GM08714 (cell line): ENCODE measurements around the gene POLR1C.
"Not testable (repeated sequence)": the region's sequence is repeated elsewhere in the genome, so short reads cannot be mapped to it uniquely, and the experiment has no call there.

ENCODE experiments used
- H3K4me3 ChIP-seq: fragments of 200-500 bp; sonication (Bioruptor generic); 2 replicates; pipeline ENCODE4 v1.5.1; 2014; ENCODE audit warnings: mild to moderate bottlenecking, low read length, inconsistent platforms
- ZNF274 ChIP-seq: IDR thresholded peaks from 2 replicates; pipeline ENCODE4 v1.6.1; 2012; ENCODE audit warnings: mild to moderate bottlenecking, low read depth, low read length

Gene POLR1C

DNA sequence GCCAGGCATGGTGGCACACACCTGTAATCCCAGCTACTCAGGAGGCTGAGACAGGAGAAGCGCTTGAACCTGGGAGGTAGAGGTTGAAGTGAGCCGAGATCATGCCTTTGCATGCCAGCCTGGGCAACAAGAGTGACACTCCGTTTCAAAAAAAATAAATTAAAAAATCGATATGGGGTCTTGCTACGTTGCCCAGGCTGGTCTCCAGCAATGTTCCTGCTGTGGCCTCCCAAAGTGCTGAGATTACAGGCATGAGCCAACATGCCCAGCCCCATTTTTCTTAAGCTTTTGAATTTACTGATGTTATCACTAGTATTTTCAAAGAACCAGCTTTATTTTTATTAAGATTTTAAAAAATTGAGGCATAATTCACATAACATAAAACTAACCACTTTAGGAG is 23.6 kb downstream of the POLR1C start:
- no peak for TF ChIP-seq ZNF274

DNA sequence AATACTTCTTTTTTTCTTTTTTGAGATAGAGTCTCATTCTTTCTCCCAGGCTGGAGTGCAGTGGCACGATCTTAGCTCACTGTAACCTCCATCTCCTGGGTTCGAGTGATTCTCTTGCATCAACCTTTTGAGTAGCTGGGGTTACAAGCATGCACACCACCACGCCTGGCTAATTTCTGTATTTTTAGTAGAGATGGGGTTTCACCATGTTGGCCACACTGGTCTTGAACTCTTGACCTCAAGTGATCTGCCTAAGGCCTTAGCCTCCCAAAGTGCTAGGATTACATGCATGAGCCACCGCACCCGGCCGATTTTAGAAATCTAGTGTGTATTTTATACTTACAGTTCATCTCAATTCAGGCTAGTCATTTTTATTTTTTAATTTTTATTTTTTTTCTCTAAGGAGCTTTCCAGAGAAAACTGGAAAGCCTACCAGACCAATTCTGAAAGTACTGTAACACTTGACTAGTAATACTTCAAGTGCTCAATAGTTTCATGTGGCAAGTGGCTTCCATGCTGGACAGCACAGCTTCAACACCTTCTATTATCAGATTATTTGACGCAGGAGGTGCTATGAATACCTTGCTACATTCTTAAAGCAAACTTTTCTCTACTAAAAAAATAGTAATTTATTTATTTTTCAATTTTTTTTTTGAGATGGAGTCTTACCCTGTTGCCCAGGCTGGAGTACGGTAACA is 25.0 kb downstream of the POLR1C start:
- H3K4me3 ChIP-seq, result no peak overlapping the region; the same call in 1 of the 2 replicates
- TF ChIP-seq ZNF274, result no peak

More for the DNA sequence above, 23.6 kb downstream of the POLR1C start:
- no peak overlapping the region for H3K4me3 ChIP-seq

GRCh38 chr6:43544461-43544860 is 27.6 kb downstream of the POLR1C start:
- H3K4me3 ChIP-seq, result no peak overlapping the region
- TF ChIP-seq ZNF274, result no peak

- H3K4me3 ChIP-seq, result no peak overlapping the region
- no peak for TF ChIP-seq ZNF274
These were observed 30.3 kb downstream of the POLR1C start for GRCh38 chr6:43547222-43547621.

DNA sequence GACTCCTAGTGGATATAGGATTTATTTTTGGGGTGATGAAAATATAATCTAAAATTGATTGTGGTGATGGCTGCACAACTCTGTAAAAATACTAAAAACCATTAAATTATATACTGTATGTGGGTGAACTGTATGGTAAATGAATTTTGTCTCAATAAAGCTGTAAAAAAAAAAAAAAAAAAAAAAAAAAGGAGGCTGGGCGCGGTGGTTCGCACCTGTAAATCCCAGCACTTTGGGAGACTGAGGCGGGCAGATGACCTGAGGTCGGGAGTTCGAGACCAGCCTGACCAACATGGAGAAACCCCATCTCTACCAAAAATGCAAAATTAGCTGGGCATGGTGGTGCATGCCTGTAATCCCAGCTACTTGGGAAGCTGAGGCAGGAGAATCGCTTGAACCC is 40.7 kb downstream of the POLR1C start:
- not testable (repeated sequence) for H3K4me3 ChIP-seq

- no peak for TF ChIP-seq ZNF274
- no peak overlapping the region for H3K4me3 ChIP-seq
These were observed 42.4 kb downstream of the POLR1C start for GRCh38 chr6:43559328-43559727.

DNA sequence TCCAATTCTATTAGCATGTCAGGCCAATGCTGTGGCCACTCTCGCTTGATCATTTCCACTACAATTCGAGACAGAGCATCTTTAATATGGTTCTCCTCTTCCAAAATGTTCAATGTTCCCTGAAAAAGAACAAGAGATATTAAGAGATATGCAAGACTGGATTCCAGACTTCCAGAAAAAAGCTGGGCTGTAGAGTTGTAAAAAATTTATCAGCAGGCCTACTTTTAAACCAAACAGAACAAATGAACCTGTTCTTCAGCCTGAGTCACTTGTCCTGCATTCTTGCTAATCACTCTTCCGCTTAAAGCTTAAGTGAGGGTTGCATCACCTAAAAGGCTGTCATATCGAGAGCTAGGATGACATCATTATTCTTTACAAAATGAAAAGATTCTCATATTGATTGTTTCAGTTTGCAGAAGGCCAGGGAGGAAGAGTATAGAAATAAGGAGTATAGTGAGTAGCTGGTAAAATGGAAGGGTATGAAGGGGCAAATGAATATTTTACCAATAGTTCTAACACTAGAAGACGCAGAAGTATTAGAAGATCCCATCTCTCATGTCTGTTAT is 54.1 kb downstream of the POLR1C start:
- TF ChIP-seq ZNF274, result no peak

More for the DNA sequence above, 54.1 kb downstream of the POLR1C start:
- H3K4me3 ChIP-seq, result no peak overlapping the region
